HG03442 (cell line): ENCODE measurements around the gene HIRA.

Experiments used
- ATAC-seq: cut with Tn5 transposase; IDR thresholded peaks from one replicate; pipeline ENCODE4 v1.9.1; 2021; ENCODE audit warnings: mild to moderate bottlenecking, moderate library complexity; ENCODE audit not compliant: unreplicated experiment

HIRA gene

DNA sequence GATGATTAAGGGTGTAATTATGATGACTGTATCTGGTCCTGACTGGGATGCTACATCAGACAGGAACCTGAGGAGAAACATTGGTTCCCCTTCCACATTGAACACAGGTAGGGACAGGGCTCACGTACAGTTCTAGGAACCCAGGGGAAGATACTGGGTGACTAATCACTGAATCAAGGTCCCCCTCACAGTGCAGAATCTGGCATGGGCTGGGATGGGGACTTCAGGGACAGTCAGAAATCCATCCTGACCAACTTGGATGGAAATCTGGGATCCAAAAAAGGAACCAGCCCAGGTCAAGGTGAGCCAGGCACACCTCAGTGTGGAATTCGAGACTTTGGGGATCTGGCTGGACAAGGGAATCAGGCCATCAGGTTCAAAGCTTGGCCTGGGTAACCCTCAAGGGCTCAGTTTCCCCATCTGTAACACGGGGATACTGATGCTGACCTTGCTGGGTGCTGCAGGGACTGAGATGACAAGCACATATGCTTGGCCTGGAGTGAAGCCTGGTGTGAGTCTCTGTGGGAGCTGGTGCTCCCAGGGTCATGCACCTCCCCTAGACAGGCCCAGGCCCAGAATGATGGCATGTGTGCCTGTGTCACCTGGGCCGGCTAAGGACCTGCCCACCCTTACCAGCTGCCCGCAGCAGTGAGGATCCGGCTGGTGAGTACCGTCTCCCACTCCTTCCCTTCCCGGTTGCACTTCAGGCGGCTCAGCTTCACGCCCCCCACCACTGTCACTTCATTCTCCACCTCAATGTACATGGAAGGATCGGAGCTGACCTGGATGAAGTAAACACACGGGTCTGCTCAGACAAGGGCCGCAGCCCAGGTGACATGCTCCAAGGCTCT lies 72.6 kb downstream of the HIRA start:
- no peak for ATAC-seq

GRCh38 chr22:19358195-19358594 lies 73.3 kb downstream of the HIRA start:
- ATAC-seq: no peak

DNA sequence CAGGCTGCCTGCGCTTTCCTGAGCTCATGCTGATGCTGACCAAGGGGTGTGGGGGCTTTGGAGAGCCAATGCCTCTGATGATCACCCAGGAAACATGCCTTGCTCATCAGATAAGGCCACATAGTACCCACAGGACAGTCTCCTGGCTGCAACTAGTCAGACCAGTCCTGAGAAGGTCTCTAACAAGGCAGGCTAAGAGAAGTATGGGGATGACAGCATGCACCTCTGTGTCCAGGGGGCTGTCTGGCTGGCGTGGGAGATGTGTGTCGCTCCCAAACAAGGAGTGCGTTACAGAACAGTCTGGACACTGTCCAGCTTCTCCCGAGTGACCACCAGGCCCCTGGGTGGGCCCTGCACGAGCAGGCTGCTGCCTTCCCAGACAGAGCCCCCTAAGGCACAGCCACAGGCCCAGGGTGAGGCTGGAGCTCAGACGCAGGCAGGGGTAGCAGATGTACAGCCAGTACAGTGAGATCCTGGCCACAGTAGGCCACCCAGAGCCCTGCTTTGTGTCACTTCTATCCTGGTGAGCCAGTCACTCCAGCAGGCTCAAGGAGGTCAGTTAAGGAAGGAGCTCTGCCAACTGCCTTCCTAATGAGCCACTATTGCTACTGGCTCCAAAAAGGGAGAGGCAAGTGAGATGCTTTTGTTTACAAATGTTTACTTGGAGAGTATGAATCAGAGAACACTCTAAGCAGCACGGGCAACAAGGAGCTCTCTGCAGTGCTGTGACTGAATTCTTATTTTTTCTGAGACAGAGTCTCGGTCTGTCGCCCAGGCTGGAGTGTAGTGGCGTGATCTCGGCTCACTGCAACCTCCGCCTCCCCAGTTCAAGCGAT lies 74.0 kb downstream of the HIRA start:
- ATAC-seq: no peak

- no peak for ATAC-seq
Measured at GRCh38 chr22:19356708-19357269, 74.7 kb downstream of the HIRA start.

- ATAC-seq: no peak
Measured at GRCh38 chr22:19355413-19356157, 75.9 kb downstream of the HIRA start.

DNA sequence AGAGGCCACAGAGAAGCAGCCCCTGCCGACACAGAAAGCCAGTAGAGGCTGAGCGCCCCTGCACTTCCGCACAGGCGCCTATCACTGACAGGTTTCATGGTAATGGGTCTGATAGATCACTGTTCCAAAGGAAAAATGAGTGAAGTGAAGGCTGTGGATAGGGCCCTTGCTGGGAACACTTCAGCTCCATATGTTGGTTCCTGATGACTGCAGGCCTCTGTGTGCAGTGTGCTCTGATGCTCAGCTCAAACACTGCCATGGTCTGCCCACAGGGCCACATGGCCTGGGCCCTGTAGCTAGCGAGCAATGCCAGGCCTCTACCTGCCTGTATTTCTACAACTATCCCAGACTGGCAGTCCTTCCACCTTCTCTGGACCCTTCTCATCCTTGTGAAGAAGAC lies 77.3 kb downstream of the HIRA start:
- no peak for ATAC-seq

GRCh38 chr22:19353363-19354131 lies 78.0 kb downstream of the HIRA start:
- ATAC-seq: no peak

- no peak for ATAC-seq
Measured at GRCh38 chr22:19352766-19353165, 78.8 kb downstream of the HIRA start.

- no peak for ATAC-seq
Measured at GRCh38 chr22:19352217-19352616, 79.3 kb downstream of the HIRA start.

DNA sequence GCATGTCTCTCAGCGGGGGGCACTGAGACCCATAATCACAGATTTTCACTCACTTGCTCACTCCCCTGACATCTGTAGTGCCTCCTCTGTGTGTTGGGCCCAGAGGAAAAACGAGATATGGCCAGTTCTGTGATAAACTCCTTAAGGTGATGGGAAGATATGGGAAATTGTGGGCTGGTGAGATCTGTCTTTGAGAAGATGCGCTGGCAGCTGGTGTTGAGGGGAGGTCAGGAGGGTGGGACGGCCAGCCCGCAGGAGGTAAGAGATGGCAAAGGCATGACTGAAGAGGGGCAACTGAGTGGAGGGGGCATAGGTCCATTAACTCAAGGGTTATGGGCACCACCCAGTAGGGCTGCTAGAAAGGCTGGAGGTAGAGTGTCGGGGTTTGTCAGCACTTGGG lies 79.9 kb downstream of the HIRA start:
- ATAC-seq: no peak

GRCh38 chr22:19350947-19351346 lies 80.6 kb downstream of the HIRA start:
- no peak for ATAC-seq

- ATAC-seq: no peak
Measured at GRCh38 chr22:19350476-19350859, 81.1 kb downstream of the HIRA start.

DNA sequence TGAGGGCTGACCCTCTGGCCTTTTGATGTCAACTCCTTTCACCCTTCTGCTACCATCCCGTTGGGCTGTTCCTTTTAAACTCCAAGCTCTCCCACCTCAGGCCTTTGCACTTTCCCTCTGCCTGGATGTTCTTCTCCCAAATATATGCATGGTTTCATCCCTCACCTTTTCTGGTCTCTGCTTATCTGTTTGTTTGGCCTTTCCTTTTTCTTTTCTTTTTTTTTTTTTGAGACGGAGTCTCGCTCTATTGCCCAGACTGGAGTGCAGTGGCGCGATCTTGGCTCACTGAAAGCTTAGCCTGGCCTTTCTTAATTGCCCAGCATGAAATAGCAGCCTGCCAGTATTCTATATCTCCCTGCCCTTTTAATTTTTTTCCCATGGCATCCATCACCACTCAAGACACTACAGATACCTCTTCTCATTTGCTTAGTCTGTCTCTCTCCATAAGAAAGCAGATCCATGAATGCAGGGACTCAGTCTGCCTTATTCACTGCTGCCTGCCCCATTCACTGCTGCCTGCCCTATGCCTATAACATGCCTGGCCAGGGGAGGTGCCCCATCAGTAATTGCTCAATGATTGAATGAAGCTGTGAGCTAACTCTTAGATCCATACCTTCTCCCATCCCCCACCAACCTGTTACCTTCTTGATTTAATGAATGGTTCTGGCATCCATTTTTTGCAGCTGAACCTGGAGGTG lies 81.6 kb downstream of the HIRA start:
- ATAC-seq: no peak

GRCh38 chr22:19346677-19347265 lies 84.8 kb downstream of the HIRA start:
- no peak for ATAC-seq

- ATAC-seq: no peak
Measured at GRCh38 chr22:19344420-19344819, 87.1 kb downstream of the HIRA start.

GRCh38 chr22:19343470-19343869 lies 88.1 kb downstream of the HIRA start:
- ATAC-seq: no peak

DNA sequence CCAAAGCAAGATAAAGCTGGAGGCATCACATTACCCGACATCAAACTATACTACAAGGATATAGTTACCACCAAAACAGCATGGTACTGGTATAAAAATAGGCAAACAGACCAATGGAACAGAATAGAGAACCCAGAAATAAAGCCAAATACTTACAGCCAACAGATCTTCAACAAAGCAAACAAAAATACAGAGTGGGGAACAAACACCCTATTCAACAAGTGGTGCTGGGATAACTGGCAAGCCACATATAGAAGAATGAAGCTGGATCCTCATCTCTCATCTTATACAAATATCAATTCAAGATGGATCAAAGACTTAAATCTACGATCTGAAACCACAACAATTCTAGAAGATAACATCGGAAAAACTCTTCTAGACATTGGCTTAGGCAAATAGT lies 90.0 kb downstream of the HIRA start:
- no peak for ATAC-seq

- ATAC-seq: no peak
Measured at GRCh38 chr22:19337137-19337536, 94.4 kb downstream of the HIRA start.
